Prostate gland (tissue), 2 donors: ENCODE results near the gene NMD3.

Experiments used
- CTCF ChIP-seq, 4 experiments: fragments of 200-600 bp in 2 of 4; fragments of 450-650 bp in 2 of 4; sonication (generic) in 2 of 4; IDR thresholded peaks; 1 replicate in 3 of 4; 2 replicates in 1 of 4; pipeline ENCODE4 v1.5.1; 2016 to 2019; ENCODE audit warnings: antibody characterized with exemption in 4 of 4, mild to moderate bottlenecking in 2 of 4, moderate library complexity in 2 of 4
- POLR2A ChIP-seq: fragments of 450-650 bp; IDR thresholded peaks from one replicate; pipeline ENCODE4 v1.6.1; 2016; ENCODE audit warnings: antibody characterized with exemption, mild to moderate bottlenecking

GRCh38 chr3:161212171-161212771, 8.8 kb upstream of the NMD3 start:
- TF ChIP-seq CTCF (IDR thresholded peaks at IDR 0.05) (no peak), POLR2A (no peak)
